Measurements from ENCODE around the gene CCDC88B. TPM values are rescaled to one million over a fixed set of nuclear protein-coding genes. Genes with fewer than 3 reads are reported as not detected.
A peak's percentile ranks its signal among the peaks of the same experiment; 100 is the strongest.

The CCDC88B gene
- total and polyA plus RNA-seq, 8 donors = 4.7 to 35.7 (median 6.6) TPM

- peak in 1 of 4 donors; percentile 94 for DNase-seq
- Histone ChIP-seq H3K4me3 (peak overlapping the region in 1 of 2 donors; percentile 49), H3K4me1 (peaks cover 0 to 43% of the 10 kb centered on the region in 2 donors), H3K36me3 (peaks cover 0 to 28% of the 10 kb centered on the region in 2 donors), H3K9me3 (no peaks in the 10 kb centered on the region), H3K27ac (peak overlapping the region in 1 of 2 donors; percentile 86), H3K27me3 (no peaks in the 10 kb centered on the region)
- no peak for TF ChIP-seq CTCF (IDR thresholded peaks at IDR 0.05)
- no peak for ATAC-seq
- intact Hi-C loops (cut with DNase I) = no loop called here
Observed at GRCh38 chr11:64340671-64341335, 799 bp downstream of the CCDC88B start.

DNA sequence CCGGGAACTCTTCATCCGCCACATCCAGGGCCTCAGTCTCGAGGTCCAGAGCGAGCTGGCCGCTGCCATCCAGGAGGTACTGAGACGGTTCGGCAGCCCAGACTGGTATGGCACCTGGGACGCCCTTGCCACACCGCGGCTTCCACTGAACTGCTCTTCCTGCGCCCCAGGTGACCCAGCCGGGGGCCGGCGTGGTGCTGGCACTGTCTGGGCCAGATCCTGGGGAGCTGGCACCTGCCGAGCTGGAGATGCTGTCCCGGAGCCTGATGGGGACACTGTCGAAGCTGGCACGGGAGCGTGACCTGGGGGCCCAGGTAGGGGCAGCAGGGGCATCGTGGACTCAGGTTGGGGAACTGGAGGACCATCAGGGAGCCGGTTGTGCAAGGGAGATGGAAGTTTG lies 1.4 kb downstream of the CCDC88B start:
- no peaks in the 10 kb centered on the region for H3K27me3 ChIP-seq
- intact Hi-C loops (cut with DNase I) = no loop called here
- no peaks in the 10 kb centered on the region for H3K9me3 ChIP-seq
- TF ChIP-seq CTCF (IDR thresholded peaks at IDR 0.05) = no peak
- peak overlapping the region in 1 of 2 donors; percentile 49 for H3K4me3 ChIP-seq
- DNase-seq (peak in 1 of 4 donors; percentile 84), ATAC-seq (no peak)
- peak overlapping the region in 1 of 2 donors; percentile 86 for H3K27ac ChIP-seq
- H3K4me1 ChIP-seq = peaks cover 0 to 43% of the 10 kb centered on the region in 2 donors
- H3K36me3 ChIP-seq = peaks cover 0 to 31% of the 10 kb centered on the region in 2 donors

DNA sequence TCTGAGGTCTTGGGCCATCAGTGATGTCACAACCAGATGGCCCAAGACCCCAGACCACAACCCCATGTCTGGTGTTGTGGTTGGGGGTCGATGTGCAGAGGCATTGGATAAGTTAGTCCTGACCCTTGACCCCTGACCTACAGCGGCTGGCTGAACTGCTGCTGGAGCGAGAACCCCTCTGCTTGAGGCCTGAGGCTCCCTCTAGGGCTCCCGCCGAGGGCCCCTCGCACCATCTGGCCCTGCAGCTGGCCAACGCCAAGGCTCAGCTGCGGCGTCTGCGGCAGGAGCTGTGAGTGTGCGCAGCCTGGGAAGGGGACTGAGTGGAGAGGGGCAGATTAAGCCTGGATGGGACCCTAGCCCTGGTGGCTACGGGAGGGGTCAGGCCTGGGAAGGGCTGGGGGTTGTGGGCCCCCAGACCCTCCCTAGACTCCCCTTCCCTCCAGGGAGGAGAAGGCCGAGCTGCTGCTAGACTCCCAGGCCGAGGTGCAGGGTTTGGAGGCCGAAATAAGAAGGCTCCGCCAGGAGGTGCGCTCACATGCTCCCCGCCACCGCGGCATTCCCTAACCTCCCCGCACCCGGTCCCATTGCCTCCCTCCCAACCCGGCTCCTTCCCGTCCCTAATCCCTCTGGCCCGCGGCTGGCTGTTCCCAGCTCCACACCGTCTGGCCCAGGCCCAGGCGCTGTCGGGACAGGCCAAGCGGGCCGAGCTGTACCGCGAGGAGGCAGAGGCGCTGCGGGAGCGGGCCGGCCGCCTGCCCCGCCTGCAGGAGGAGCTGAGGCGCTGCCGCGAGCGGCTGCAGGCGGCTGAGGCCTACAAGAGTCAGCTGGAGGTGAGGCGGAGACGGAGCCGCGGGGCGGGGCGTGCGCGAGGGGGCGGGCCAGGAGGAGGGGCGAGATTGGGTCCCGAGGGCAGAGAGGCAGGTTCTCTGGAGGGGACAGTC lies 2.1 kb downstream of the CCDC88B start:
- peak; percentile 95 for ATAC-seq
- Histone ChIP-seq H3K9me3 (no peaks in the 10 kb centered on the region), H3K4me3 (peak overlapping the region; percentile 7 to 49), H3K36me3 (peaks cover 0 to 31% of the 10 kb centered on the region in 2 donors), H3K4me1 (peaks cover 0 to 43% of the 10 kb centered on the region in 2 donors), H3K27ac (peak overlapping the region; percentile 27 to 86), H3K27me3 (no peaks in the 10 kb centered on the region)
- intact Hi-C loops (cut with DNase I) = no loop called here
- DNase-seq = peak in 3 of 4 donors; percentile 84 to 99 (median 92)
- peak; percentile 25 to 42 for TF ChIP-seq CTCF (IDR thresholded peaks at IDR 0.05)

DNA sequence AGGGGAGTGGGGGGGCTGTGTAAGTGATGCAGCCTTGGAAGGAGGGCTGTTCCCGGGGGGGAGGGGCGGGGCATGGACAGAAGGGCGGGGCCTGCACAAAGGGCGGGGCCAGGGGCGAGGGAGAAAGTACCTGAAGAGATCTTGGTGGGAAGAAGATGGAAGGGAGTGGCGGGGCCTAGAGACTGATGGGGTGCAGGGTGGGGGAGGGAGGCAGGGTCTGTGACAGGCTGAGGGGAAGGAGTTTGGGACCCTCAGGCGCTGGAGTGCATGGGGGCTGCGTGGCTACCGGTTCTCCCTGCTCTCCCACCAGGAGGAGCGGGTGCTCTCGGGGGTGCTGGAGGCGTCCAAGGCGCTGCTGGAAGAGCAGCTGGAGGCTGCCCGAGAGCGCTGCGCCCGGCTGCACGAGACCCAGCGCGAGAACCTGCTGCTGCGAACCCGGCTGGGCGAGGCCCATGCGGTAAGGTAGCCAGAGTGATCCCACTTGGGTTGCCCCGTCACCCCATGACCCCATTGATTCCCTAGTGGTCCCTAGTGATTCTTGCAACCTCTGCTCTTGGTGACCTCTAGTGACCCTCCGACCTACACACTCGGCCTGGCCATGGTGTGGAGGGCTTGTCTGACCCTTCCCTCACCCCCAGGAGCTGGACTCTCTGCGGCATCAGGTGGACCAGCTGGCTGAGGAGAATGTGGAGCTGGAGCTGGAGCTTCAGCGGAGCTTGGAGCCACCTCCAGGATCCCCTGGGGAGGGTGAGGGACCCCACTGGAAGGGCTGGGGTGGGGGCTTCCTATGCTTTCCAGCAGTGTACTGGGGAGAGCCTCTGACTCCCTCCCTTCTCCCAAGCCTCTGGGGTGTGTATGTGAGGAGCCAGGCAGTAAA lies 3.1 kb downstream of the CCDC88B start:
- TF ChIP-seq CTCF (IDR thresholded peaks at IDR 0.05) = no peak

More for the DNA sequence above, 3.1 kb downstream of the CCDC88B start:
- no peaks in the 10 kb centered on the region for H3K9me3 ChIP-seq
- peak; percentile 43 for ATAC-seq
- peaks cover 0 to 43% of the 10 kb centered on the region in 2 donors for H3K4me1 ChIP-seq
- H3K27me3 ChIP-seq = no peaks in the 10 kb centered on the region
- H3K27ac ChIP-seq = peak overlapping the region in 1 of 2 donors; percentile 86
- intact Hi-C loops (cut with DNase I) = no loop called here
- peak in 1 of 4 donors; percentile 77 for DNase-seq
- peaks cover 0 to 31% of the 10 kb centered on the region in 2 donors for H3K36me3 ChIP-seq
- H3K4me3 ChIP-seq = peak overlapping the region in 1 of 2 donors; percentile 49

All from left lung (tissue), 10 donors.